Activated CD4-positive, alpha-beta T cell treated with anti-CD3 and anti-CD28 coated beads for 36 hours (primary cell): ENCODE results near the gene MLLT11. TPM values are rescaled to one million over a fixed set of nuclear protein-coding genes. Genes with fewer than 3 reads are reported as not detected.

Experiments used
- ATAC-seq: fragments of 200-7000 bp; cut with Tn5 transposase; one replicate; pipeline ENCODE4 v1.10.0; 2021; ENCODE audit warnings: mild to moderate bottlenecking, moderate library complexity
- CTCF ChIA-PET: fragments of 350-600 bp; sonication (Branson Sonifier 250); formaldehyde crosslinking; loops from one replicate; lab custom pipeline; 2021; ENCODE audit warnings: antibody characterized with exemption; lab: Charles Lee
- POLR2A ChIA-PET: fragments of 350-600 bp; sonication (Branson Sonifier 250); formaldehyde crosslinking; loops from one replicate; lab custom pipeline; 2021; ENCODE audit warnings: antibody characterized with exemption, inconsistent platforms; lab: Charles Lee
- DNase-seq: peaks from one replicate; pipeline ENCODE4 v3.0.0-alpha.2; 2020
- H3K27ac Mint-ChIP-seq: one replicate; pipeline ENCODE4 v1.8.0; 2021; ENCODE audit warnings: mixed read lengths
- H3K27me3 Mint-ChIP-seq: one replicate; pipeline ENCODE4 v1.8.0; 2021; ENCODE audit warnings: mixed read lengths
- H3K36me3 Mint-ChIP-seq: one replicate; pipeline ENCODE4 v1.8.0; 2021; ENCODE audit warnings: low read depth, mixed read lengths
- H3K4me1 Mint-ChIP-seq: one replicate; pipeline ENCODE4 v1.8.0; 2021; ENCODE audit warnings: mixed read lengths
- H3K4me3 Mint-ChIP-seq: one replicate; pipeline ENCODE4 v1.8.0; 2021; ENCODE audit warnings: mild to moderate bottlenecking, moderate library complexity, mixed read lengths
- H3K9me3 Mint-ChIP-seq: one replicate; pipeline ENCODE4 v1.8.0; 2021; ENCODE audit warnings: low read depth, mixed read lengths
- intact Hi-C, 2 experiments: fragments of 100-400 bp; cut with DNase I in 1 of 2; cut with micrococcal nuclease in 1 of 2; formaldehyde crosslinking; loops; one replicate each; pipeline versions ENCODE4 v1.14.2 to v1.15.1; 2022 to 2024; cut with DNase I, micrococcal nuclease
- total RNA-seq, 2 experiments: library from RNA; stranded (reverse); gene quantifications; one replicate each; pipeline ENCODE4 v1.2.3, GENCODE V29; 2021

The MLLT11 gene, protein sequence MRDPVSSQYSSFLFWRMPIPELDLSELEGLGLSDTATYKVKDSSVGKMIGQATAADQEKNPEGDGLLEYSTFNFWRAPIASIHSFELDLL
- total RNA-seq, result 1 to 10 TPM; 3.3 to 4.4 TPM

DNA sequence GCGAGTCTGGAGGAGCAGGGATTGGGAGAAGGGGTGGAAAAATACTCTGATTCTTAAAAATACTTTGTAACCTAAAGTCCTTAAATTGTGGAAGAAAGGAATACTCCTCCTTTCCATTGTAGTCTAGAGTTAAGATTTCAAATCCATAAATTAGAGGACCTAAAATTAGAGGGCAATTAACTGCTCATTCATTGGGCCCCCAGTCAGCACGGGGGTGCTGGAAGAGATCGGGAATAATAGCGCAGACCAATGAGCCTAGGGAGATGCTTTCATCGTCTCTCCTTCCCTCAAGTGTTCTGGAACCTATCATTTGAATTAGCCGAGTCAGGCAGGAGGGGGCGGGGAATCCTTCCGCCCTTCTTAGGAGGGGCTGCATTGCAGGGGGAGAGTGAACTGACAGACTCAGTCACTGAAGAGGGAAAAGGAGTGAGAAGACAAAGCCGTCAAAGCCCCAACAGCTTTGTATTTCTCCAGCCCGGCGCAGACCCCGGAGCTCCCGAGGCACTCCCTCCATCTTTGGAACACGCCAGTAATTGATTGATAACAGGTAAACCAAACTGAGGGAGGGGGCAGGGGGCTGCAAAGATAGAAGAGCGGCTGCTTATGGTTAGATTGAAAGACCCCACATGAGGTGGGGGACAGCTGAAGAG lies at the start of gene MLLT11:
TSS of gene MLLT11 (plus strand) at position 391 of the 650 bp plus-strand sequence. CDS start 6,828 bp downstream, outside the sequence.
- ATAC-seq, result no peak
- Mint-ChIP-seq H3K27ac (peak within 1 kb of the TSS; percentile 98), H3K27me3 (no peaks in the 10 kb centered on the region), H3K36me3 (peaks cover 41% of the 10 kb centered on the region), H3K4me3 (peak within 1 kb of the TSS; percentile 93), H3K4me1 (peaks cover 47% of the 10 kb centered on the region), H3K9me3 (no peaks in the 10 kb centered on the region)
- CTCF ChIA-PET, result interaction anchor here (0.7 to 4.8 kb wide), 10 partner anchors 8 to 805 kb away, joined by 3 to 34 read pairs (median 5); partner anchors contain the start of genes C1orf56, GABPB2 and TNFAIP8L2
- DNase-seq, result peak; percentile 44
- intact Hi-C loops, result no loop called here
- POLR2A ChIA-PET, result interaction anchor here (0.6 to 1.2 kb wide), 3 partner anchors 10 to 492 kb away, joined by 3 to 6 read pairs (median 3); partner anchors contain the start of gene C1orf56

- intact Hi-C loops, result no loop called here
- CTCF ChIA-PET, result interaction anchor here (0.7 to 4.4 kb wide), 7 partner anchors 13 to 146 kb away, joined by 3 to 17 read pairs (median 5); partner anchors contain the start of genes C1orf56, CDC42SE1 and TNFAIP8L2
- Mint-ChIP-seq H3K27ac (peak overlapping the region; percentile 25), H3K9me3 (no peaks in the 10 kb centered on the region), H3K4me3 (no peak overlapping the region), H3K36me3 (peaks cover 3% of the 10 kb centered on the region), H3K27me3 (no peaks in the 10 kb centered on the region), H3K4me1 (peaks cover 46% of the 10 kb centered on the region)
- no peak for DNase-seq
- ATAC-seq, result no peak
- POLR2A ChIA-PET, result no interaction called here
Observed at GRCh38 chr1:151011154-151011850, 48.9 kb upstream of the MLLT11 start.

GRCh38 chr1:151012684-151013471 lies 47.3 kb upstream of the MLLT11 start:
- POLR2A ChIA-PET, result no interaction called here
- intact Hi-C loops, result no loop called here
- no peaks in the 10 kb centered on the region for H3K27me3 Mint-ChIP-seq

DNA sequence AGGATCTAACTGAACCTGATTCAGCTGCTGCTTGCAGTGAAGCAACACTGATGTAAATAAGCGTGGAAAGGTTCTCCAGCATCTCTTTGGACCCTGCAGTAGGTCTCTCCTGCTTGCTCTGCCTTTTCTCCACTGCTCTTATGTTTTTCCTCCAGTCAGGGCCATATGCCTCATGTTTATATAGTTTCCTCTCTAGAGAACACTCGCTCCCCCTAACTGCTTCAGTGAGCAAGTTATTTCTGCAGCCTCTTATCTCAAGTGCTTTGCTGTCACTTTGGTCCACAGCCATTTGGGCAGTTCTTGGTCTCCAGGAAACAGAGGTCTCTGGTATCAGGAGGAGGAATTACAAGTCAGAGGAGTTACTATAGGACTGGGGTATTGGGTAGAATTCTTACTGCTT lies 46.7 kb upstream of the MLLT11 start:
- intact Hi-C loops, result no loop called here
- no peak overlapping the region for H3K27ac Mint-ChIP-seq
- ChIA-PET POLR2A (no interaction called here), CTCF (interaction anchor here (4.4 kb wide), 1 partner anchor 11 kb away, joined by 17 read pairs; no protein-coding TSS in a partner anchor)
- peaks cover 8% of the 10 kb centered on the region for H3K36me3 Mint-ChIP-seq
- H3K4me3 Mint-ChIP-seq, result no peak overlapping the region
- DNase-seq (no peak), ATAC-seq (no peak)
- no peaks in the 10 kb centered on the region for H3K27me3 Mint-ChIP-seq
- peaks cover 29% of the 10 kb centered on the region for H3K4me1 Mint-ChIP-seq
- no peaks in the 10 kb centered on the region for H3K9me3 Mint-ChIP-seq

More at GRCh38 chr1:151012684-151013471, 47.3 kb upstream of the MLLT11 start:
- DNase-seq (no peak), ATAC-seq (no peak)
- no peaks in the 10 kb centered on the region for H3K9me3 Mint-ChIP-seq
- no peak overlapping the region for H3K4me3 Mint-ChIP-seq
- peaks cover 30% of the 10 kb centered on the region for H3K4me1 Mint-ChIP-seq
- H3K27ac Mint-ChIP-seq, result no peak overlapping the region
- CTCF ChIA-PET, result interaction anchor here (0.6 to 4.4 kb wide), 5 partner anchors 12 to 144 kb away, joined by 3 to 17 read pairs (median 4); partner anchors contain the start of genes C1orf56 and TNFAIP8L2
- H3K36me3 Mint-ChIP-seq, result peaks cover 4% of the 10 kb centered on the region

GRCh38 chr1:151024540-151025146 lies 35.6 kb upstream of the MLLT11 start:
- DNase-seq (peak; percentile 91), ATAC-seq (peak; percentile 100)
- Mint-ChIP-seq H3K4me3 (peak overlapping the region; percentile 30), H3K36me3 (peaks cover 26% of the 10 kb centered on the region), H3K9me3 (no peaks in the 10 kb centered on the region), H3K27ac (peak overlapping the region; percentile 65), H3K4me1 (peaks cover 5% of the 10 kb centered on the region), H3K27me3 (no peaks in the 10 kb centered on the region)
- intact Hi-C loops, result loop anchor here (1.0 to 5.0 kb wide), 6 partner anchors 32 to 132 kb away; partner anchors contain the start of genes GABPB2 (in 2 of the 2), TNFAIP8L2 (in 2 of the 2) and CDC42SE1 (in 1 of the 2)
- CTCF ChIA-PET, result interaction anchor here (0.5 to 3.1 kb wide), 27 partner anchors 12 to 1060 kb away, joined by 3 to 19 read pairs (median 5); partner anchors contain the start of genes BNIPL, C1orf56, CDC42SE1 and MINDY1
- POLR2A ChIA-PET, result interaction anchor here (0.6 kb wide), 1 partner anchor 150 kb away, joined by 3 read pairs; no protein-coding TSS in a partner anchor

GRCh38 chr1:151026460-151026859 lies 33.7 kb upstream of the MLLT11 start:
- no peak for DNase-seq
- intact Hi-C loops, result no loop called here
- Mint-ChIP-seq H3K36me3 (peaks cover 29% of the 10 kb centered on the region), H3K27me3 (no peaks in the 10 kb centered on the region), H3K27ac (no peak overlapping the region), H3K4me1 (peaks cover 5% of the 10 kb centered on the region), H3K9me3 (no peaks in the 10 kb centered on the region), H3K4me3 (no peak overlapping the region)
- CTCF ChIA-PET, result interaction anchor here (0.7 to 3.1 kb wide), 5 partner anchors 9 to 73 kb away, joined by 3 to 13 read pairs (median 3); partner anchors contain the start of gene MINDY1
- ATAC-seq, result no peak
- POLR2A ChIA-PET, result no interaction called here

- peaks cover 3% of the 10 kb centered on the region for H3K4me1 Mint-ChIP-seq
- DNase-seq, result no peak
- no peaks in the 10 kb centered on the region for H3K27me3 Mint-ChIP-seq
- H3K9me3 Mint-ChIP-seq, result no peaks in the 10 kb centered on the region
- H3K27ac Mint-ChIP-seq, result no peak overlapping the region
- H3K36me3 Mint-ChIP-seq, result peaks cover 38% of the 10 kb centered on the region
- intact Hi-C loops, result no loop called here
- H3K4me3 Mint-ChIP-seq, result no peak overlapping the region
- ChIA-PET CTCF (interaction anchor here (1.9 kb wide), 1 partner anchor 16 kb away, joined by 11 read pairs; the partner anchor contains the start of gene C1orf56), POLR2A (no interaction called here)
- ATAC-seq, result no peak
Observed at GRCh38 chr1:151032164-151032563, 28.0 kb upstream of the MLLT11 start.

GRCh38 chr1:151035167-151035566 lies 25.0 kb upstream of the MLLT11 start:
- peaks cover 3% of the 10 kb centered on the region for H3K4me1 Mint-ChIP-seq
- H3K9me3 Mint-ChIP-seq, result no peaks in the 10 kb centered on the region
- no peak for DNase-seq
- H3K27me3 Mint-ChIP-seq, result no peaks in the 10 kb centered on the region
- no peak overlapping the region for H3K4me3 Mint-ChIP-seq
- ATAC-seq, result no peak
- H3K27ac Mint-ChIP-seq, result no peak overlapping the region
- ChIA-PET CTCF (interaction anchor here (0.5 to 1.4 kb wide), 2 partner anchors 13 to 502 kb away, joined by 3 to 7 read pairs; partner anchors contain the start of gene C1orf56), POLR2A (no interaction called here)
- H3K36me3 Mint-ChIP-seq, result peaks cover 24% of the 10 kb centered on the region
- intact Hi-C loops, result no loop called here

DNA sequence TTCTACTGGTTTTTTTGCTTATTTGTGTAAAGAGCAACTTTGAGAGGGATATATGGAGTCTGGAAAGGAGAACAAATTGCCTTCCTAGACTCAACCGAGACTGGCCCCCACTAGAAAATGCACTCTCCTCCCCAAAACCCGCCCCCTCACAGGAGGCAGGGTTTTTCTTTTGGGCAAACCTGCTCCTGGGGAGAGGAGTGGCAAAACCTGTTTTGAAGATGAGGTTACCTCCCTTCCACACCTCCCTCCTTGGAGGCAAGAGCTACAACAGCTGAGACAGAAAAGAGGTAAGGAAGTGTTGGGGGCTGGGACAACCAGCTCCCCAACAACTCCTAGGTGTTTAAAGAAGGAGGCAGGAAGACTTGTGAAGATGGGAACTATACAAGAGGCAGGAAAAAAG lies 23.8 kb upstream of the MLLT11 start, which contains the start of gene BNIPL:
TSS of gene BNIPL (plus strand) at position 231 of the 400 bp plus-strand sequence. CDS start at position 371, 140 bp downstream.
- Mint-ChIP-seq H3K9me3 (no peaks in the 10 kb centered on the region), H3K27me3 (no peaks in the 10 kb centered on the region), H3K27ac (no peak within 1 kb of the TSS), H3K4me1 (peaks cover 3% of the 10 kb centered on the region), H3K36me3 (peaks cover 22% of the 10 kb centered on the region), H3K4me3 (no peak within 1 kb of the TSS)
- ChIA-PET POLR2A (interaction anchor here (0.5 to 0.6 kb wide), 2 partner anchors 261 to 403 kb away, joined by 3 to 4 read pairs; no protein-coding TSS in a partner anchor), CTCF (interaction anchor here (0.7 to 1.2 kb wide), 4 partner anchors 11 to 312 kb away, joined by 3 to 4 read pairs (median 3); partner anchors contain the start of gene C1orf56)
- DNase-seq, result no peak
- no peak for ATAC-seq
- intact Hi-C loops, result no loop called here

DNA sequence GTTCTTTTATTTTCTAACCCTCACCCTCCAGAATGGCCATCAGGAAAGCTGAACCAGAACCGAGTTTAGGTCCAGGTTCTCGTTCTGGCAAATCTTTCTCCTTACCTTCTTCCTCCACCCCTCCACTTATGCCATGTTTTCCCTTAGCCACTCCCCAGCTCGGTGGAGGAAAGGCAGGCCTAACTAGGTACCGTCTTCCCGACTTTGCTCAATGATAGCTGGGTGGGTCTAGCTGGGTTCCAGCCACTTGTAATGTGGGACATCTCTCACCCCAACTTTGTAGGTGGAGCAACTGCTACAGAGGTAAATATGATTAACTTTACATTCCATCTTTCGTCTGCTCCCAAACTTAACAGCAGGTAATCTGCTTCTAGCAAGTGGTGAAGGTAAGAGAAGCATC lies 23.2 kb upstream of the MLLT11 start:
- H3K9me3 Mint-ChIP-seq, result no peaks in the 10 kb centered on the region
- H3K4me1 Mint-ChIP-seq, result peaks cover 3% of the 10 kb centered on the region
- peaks cover 20% of the 10 kb centered on the region for H3K36me3 Mint-ChIP-seq
- intact Hi-C loops, result no loop called here
- POLR2A ChIA-PET, result interaction anchor here (0.5 to 0.6 kb wide), 2 partner anchors 260 to 402 kb away, joined by 3 to 4 read pairs; no protein-coding TSS in a partner anchor
- no peak for DNase-seq
- H3K27me3 Mint-ChIP-seq, result no peaks in the 10 kb centered on the region
- no peak for ATAC-seq
- CTCF ChIA-PET, result interaction anchor here (0.7 to 1.2 kb wide), 4 partner anchors 10 to 311 kb away, joined by 3 to 4 read pairs (median 3); partner anchors contain the start of gene C1orf56
- H3K27ac Mint-ChIP-seq, result no peak overlapping the region
- H3K4me3 Mint-ChIP-seq, result no peak overlapping the region
